NCI-H2081 (cell line): ENCODE results near the gene SMIM33.
"Not testable (repeated sequence)": the region's sequence is repeated elsewhere in the genome, so short reads cannot be mapped to it uniquely, and the experiment has no call there.

ENCODE experiments used
- DNase-seq, 2 experiments: peaks; one replicate each; lab custom pipeline; 2025; lab: John Stamatoyannopoulos, UW

Gene SMIM33

GRCh38 chr5:139457241-139457640, 13.6 kb upstream of the SMIM33 start:
- DNase-seq: no peak

- no peak for DNase-seq
Measured at GRCh38 chr5:139457653-139458306, 13.0 kb upstream of the SMIM33 start.

DNA sequence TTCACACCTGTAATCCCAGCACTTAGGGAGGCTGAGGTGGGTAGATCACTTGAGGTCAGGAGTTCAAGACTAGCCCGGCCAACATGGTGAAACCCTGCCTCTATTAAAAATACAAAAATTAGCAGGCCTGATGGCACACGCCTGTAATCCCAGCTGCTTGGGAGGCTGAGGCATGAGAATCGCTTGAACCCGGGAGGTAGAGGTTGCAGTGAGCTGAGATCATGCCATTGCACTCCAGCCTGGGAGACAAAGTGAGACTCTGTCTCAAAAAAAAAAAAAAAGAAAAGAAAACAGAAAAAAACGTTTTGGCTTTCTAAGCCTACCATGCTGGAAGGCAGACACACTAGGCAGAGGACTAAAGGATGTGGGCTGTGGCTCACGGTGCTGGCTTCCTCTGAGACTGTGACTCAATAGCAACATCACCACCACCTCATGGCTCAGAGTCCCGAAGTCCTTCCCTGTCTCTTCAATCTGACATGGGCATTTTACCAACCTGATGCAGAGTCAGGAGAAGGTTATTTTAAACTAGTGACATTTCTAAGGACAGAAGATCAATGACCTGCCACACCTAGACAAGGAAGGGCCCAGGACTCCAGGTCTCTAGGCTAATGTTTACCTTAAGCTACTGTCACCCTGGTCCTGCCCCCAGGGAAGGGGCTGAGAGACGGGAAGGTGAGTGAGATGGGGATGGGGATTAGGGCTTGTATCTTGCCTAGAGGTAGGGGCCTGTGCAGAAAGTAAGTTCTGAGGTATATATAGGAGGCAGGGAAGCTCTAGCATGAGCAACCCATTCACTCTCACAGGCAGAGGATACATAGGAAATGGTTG, 12.0 kb upstream of the SMIM33 start:
- no peak for DNase-seq

- no peak for DNase-seq
Measured at GRCh38 chr5:139459451-139459934, 11.3 kb upstream of the SMIM33 start.

- DNase-seq: no peak
Measured at GRCh38 chr5:139460455-139460854, 10.3 kb upstream of the SMIM33 start.

GRCh38 chr5:139461176-139461575, 9.6 kb upstream of the SMIM33 start:
- no peak for DNase-seq

- no peak for DNase-seq
Measured at GRCh38 chr5:139461698-139462097, 9.1 kb upstream of the SMIM33 start.

DNA sequence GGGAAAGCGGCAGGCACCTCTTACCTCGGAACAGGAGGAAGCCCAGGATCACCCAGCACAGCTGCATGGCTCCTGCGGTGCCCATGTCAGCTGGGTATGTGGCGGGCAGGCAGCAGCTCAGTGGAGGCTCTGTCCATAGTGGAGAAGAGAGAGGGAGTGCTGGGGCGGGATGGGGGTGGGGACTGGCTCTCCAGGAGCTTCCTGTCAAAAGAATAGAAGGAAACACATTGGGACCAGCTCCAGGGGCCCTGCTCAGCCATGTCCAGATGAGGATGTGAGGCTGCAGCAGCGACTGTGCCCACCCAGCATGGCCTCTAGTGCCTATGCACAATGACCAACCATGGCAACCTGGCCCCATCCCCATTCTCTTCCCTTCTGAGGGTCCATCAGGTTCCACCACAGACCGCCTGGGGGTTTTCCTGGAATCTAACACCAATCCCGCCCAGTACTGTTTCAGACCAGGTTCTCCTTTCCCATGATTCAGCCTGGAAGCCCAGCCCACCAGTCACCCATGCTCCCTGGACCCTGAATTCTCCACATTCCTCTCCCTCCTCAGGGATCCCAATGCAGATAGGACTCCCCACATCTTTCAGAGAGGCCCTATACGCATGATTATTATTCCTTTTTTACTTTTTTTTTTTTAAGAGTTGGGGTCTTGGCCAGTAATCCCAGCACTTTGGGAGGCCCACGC, 8.1 kb upstream of the SMIM33 start, which contains the start of gene ECSCR:
ECSCR (minus strand) TSS at position 158 of the 691 bp plus-strand sequence; CDS start at position 85, 73 bp downstream.
- no peak for DNase-seq

DNA sequence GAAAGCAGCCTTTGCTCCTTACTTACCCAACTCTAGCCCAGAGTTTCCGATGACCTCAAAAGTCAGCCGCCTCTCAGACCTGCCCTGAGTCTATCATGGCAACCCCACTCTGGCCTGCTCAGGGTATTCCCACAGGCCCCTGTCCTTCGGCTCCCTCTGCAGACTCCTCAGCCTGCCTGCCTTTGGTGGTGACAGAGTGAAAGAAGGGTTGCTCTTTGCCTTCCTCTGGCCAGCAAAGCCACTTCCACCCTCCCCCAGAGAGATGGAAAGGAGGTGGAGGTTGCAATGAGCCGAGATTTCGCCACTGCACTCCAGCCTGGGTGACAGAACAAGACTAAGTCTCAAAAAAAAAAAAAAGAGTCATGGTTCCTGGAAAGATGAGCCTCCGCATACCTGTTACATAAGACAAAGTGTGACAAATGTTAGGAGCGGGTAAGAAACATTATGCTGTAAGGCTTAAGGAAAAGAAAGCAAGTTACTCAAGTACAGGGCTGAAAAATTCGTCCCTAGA, 2.3 kb upstream of the SMIM33 start:
- no peak for DNase-seq

- DNase-seq: no peak
Measured at GRCh38 chr5:139472386-139473030, 1.7 kb downstream of the SMIM33 start.

DNA sequence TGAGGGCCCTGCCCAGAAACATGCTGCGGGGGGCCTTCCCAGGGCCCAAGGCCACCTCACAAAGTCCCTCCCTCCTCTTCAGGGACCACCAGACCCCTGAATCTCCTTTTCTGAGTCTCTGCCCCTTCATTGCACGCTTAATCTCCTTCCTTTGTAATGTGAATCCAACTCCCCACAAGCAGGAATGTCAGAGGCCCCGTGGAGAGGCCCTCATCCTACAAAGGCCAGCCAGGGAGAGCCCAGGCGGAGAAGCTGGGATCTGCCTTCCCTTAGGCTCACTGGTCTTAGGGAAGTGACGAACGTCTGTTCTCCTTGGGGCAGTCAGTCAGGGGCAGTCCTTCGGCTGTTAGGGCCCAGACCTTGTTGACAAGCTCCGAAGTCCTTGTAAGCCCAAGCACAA, 2.3 kb downstream of the SMIM33 start:
- DNase-seq: no peak

DNA sequence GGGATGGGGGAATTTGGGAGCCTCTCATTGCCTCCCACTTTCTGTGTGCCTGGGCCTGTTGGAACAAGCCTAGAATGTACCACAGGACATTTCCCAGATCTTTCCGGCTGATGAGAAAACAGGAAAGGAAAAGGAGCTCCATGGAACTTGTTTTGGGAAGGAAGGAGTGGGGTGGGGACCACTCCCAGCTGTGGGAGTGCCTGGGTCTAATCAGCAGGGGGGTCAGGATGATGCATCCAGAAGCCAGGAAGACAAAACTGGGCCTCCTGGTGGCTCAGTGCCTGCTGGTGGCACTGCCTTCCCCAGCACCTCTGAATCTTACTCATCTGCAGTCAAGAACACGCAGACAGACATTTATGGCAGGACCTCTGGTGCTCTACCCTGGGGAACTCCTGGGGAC, 2.8 kb downstream of the SMIM33 start:
- no peak for DNase-seq

DNA sequence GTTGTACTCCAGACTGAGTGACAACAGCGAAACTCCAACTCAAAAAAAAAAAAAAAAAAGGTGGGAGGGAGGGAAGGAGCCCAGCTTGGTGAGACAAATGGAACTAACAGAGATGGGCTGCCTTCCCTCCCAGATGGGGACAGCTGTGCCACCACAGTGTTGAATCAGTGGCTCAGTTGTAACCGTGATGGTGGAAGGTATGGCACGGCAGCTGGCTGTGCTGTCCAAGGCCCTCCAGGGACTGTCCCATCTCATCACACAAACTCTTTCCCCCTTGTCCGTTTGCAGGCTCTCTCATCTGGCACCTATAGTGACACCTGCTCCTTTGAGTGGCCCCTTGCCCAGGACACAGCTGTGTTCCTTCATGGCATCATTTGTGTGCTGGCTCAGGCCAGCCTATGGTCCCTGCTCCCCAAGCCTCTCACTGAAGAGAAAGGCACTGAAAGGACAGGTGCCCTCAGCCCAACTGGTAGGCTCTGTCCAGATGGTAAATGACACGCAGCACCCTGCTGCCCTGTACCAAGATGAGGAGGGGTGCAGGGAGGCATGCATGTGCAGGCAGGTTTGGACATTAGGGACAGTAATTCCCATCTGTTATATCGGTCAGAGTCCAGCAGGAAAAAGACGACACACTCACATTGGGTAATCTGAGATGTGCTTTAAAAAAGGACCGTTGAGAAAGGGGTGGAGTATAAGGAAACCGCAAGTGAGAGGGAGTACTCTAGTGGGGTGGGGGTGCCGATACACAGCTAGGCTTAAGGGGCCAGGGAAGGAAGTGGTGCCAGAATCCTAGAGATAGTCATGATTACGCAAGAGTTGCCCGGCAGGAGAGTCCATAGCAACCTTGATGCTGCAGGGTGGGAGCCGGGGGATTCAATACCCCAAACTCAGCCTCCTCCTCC, 4.3 kb downstream of the SMIM33 start:
- DNase-seq: no peak

GRCh38 chr5:139475865-139476617, 5.2 kb downstream of the SMIM33 start:
- DNase-seq: no peak

DNA sequence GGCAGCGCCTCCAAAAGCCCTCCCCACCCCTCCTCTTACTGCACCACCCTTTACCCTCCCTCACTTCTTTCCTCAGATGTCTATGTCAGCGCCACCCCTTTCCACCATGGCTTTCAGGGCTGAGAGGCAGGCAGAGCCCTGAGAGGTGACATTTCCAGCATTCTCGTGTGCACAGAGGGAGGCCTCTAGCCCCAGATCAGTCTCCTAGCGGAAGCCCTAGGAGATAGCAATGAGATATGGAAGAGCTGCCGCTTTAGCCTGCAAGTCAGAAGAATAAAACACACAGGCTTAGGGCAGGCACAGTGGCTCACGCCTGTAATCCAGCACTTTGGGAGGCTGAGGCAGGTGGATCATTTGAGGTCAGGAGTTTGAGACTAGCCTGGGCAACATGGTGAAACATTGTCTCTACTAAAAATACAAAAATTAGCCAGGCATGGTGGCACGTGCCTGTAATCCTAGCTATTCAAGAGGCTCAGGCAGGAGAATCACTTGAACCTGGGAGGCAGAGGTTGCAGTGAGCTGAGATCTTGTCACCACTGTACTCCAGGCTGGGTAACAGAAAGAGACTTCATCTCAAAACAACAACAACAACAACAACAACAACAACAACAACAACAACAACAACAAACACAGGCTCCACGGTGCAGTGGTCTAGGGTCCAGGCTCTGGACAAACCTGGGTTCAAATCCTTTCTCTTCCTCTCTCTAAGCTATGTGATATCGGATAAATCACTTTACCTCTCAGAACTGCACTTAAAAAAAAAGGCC, 8.0 kb downstream of the SMIM33 start:
- not testable (repeated sequence) for DNase-seq

GRCh38 chr5:139479729-139480128, 8.9 kb downstream of the SMIM33 start:
- DNase-seq: not testable (repeated sequence)

DNA sequence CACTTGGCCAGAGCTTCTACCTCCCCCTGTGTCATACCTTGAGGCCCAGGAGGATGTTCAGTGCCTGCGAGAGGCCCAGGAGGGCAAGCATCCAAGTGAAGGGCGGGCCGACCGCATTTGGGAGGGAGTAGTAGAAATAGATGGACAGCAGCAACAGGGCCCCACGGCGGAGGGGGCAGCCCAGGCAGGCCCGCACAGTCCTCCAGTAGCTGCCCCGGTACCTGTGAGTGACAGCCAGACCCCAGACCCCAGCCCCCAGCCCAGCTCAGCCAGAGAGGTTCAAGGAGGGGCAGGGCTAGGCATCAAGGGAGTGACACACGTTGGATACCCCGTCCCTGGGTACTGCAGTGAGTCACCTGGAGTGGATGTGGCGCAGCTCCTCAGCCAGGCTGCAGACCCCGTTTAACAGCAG, 10.3 kb downstream of the SMIM33 start:
- DNase-seq: no peak

DNA sequence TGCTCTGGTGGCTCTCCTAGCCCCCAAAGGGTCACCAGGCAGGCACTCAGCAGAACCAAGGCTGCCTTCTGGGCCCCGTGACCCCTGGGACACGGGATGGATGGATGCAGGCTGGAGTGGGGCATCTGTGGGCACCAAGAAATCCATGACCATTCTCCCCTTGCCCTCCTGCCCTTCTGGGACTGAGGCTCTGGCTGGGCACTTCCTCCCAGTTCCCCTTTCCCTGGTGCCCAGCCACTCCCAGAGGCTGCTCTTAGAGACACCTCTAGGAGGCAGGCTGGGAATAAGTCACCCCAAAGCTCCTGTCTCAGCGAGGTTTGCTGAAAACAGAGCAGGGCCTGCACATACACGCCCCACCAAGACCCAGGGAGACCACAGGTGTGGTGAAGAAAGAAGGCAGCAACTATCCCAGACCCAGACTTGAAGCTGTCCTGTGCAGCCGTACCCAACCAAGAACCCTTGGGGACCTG, 10.8 kb downstream of the SMIM33 start:
- DNase-seq: no peak
